ENCODE data around the gene EFNA5.
"Not testable (repeated sequence)": the region's sequence is repeated elsewhere in the genome, so short reads cannot be mapped to it uniquely, and the experiment has no call there.

Gene EFNA5

GRCh38 chr5:107359033-107359915, 311.5 kb downstream of the EFNA5 start:
- no peak for DNase-seq

- DNase-seq: no peak
Observed at GRCh38 chr5:107356891-107357290, 313.8 kb downstream of the EFNA5 start.

- no peak for DNase-seq
Observed at GRCh38 chr5:107352576-107352975, 318.2 kb downstream of the EFNA5 start.

GRCh38 chr5:107346580-107346979, 324.2 kb downstream of the EFNA5 start:
- not testable (repeated sequence) for DNase-seq

- peak; percentile 74 for DNase-seq
Observed at GRCh38 chr5:107342371-107342770, 328.4 kb downstream of the EFNA5 start.

- no peak for DNase-seq
Observed at GRCh38 chr5:107341376-107342084, 329.2 kb downstream of the EFNA5 start.

- peak; percentile 10 for DNase-seq
Observed at GRCh38 chr5:107340631-107341030, 330.1 kb downstream of the EFNA5 start.

GRCh38 chr5:107338335-107338734, 332.4 kb downstream of the EFNA5 start:
- DNase-seq: no peak

- DNase-seq: no peak
Observed at GRCh38 chr5:107337281-107337680, 333.5 kb downstream of the EFNA5 start.

- DNase-seq: no peak
Observed at GRCh38 chr5:107331882-107332281, 338.9 kb downstream of the EFNA5 start.

GRCh38 chr5:107331312-107331711, 339.4 kb downstream of the EFNA5 start:
- DNase-seq: no peak

GRCh38 chr5:107330903-107331302, 339.8 kb downstream of the EFNA5 start:
- no peak for DNase-seq

GRCh38 chr5:107329850-107330249, 340.9 kb downstream of the EFNA5 start:
- no peak for DNase-seq

Data from retina (tissue), 1 donor.